Stimulated activated naive B cell treated with anti-CD40 and anti-IgM and Interleukin-4, amounts not matched to agents 10 μg/mL and 1 μg/mL and 100 μg/mL, for 72 hours (primary cell): ENCODE results near the gene COL9A3.
"Not testable (repeated sequence)": the region's sequence is repeated elsewhere in the genome, so short reads cannot be mapped to it uniquely, and the experiment has no call there.

Experiments used
- ATAC-seq, 2 donors: fragments of 150-1000 bp; cut with Tn5 transposase; replicated peaks; 2 replicates each; pipeline ENCODE4 v1.10.0; 2021; ENCODE audit warnings: moderate library complexity in 1 of 2
- DNase-seq: peaks from one replicate; pipeline ENCODE4 v3.0.0; 2021
- H3K27ac Mint-ChIP-seq: one replicate; pipeline ENCODE4 v1.8.0; 2022; ENCODE audit warnings: mild to moderate bottlenecking, mixed read lengths
- H3K27me3 Mint-ChIP-seq, 2 donors: one replicate each; pipeline ENCODE4 v1.8.0; 2022; ENCODE audit warnings: mixed read lengths in 2 of 2
- H3K36me3 Mint-ChIP-seq, 2 donors: one replicate each; pipeline ENCODE4 v1.8.0; 2022; ENCODE audit warnings: mixed read lengths in 2 of 2, mild to moderate bottlenecking in 1 of 2
- H3K4me1 Mint-ChIP-seq, 2 donors: one replicate each; pipeline ENCODE4 v1.8.0; 2022; ENCODE audit warnings: mixed read lengths in 2 of 2, mild to moderate bottlenecking in 1 of 2
- H3K4me3 Mint-ChIP-seq, 2 donors: one replicate each; pipeline ENCODE4 v1.8.0; 2022; ENCODE audit warnings: mild to moderate bottlenecking in 2 of 2, mixed read lengths in 2 of 2, moderate library complexity in 1 of 2
- H3K9me3 Mint-ChIP-seq, 2 donors: one replicate each; pipeline ENCODE4 v1.8.0; 2022; ENCODE audit warnings: mixed read lengths in 2 of 2, mild to moderate bottlenecking in 1 of 2

COL9A3 gene

DNA sequence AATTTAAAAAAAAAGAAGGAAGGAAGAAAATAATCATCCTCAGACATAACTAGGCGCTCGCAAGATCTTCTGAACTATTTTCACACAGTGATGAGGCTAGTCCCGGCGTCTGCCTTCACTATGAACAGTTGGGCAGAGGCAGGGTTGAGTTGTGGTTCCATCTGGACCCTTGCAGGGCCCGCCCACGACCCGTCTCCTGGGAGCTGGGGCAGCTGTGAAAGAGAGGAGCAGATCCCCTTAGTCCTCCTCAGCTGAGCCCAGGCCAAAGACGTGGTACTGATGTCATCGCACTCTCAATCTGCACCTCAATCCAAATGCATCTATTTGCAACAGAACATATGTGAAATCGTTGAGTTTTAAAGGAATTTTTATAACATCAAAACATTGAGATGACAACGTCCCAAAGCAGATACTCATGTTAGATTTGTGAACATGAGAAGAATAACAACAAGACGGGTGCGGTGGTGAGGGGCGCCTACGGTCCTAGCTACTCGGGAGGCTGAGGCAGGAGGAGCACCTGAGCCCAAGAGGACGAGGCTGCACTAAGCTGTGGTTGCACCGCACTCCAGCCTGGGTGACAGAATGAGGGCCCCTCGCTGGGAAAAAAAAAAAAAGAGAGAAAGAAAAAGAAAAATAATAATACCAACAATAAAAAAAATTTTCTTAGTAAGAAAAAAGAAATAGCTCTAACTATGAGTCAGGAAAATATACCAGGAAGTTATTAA is 29.5 kb downstream of the COL9A3 start:
- ATAC-seq (no peak), DNase-seq (no peak)
- Mint-ChIP-seq H3K9me3 (no peaks in the 10 kb centered on the region), H3K36me3 (peaks cover 11 to 40% of the 10 kb centered on the region in 2 donors), H3K27ac (peak overlapping the region; percentile 6), H3K27me3 (no peaks in the 10 kb centered on the region), H3K4me3 (no peak overlapping the region), H3K4me1 (peaks cover 2 to 5% of the 10 kb centered on the region in 2 donors)

DNA sequence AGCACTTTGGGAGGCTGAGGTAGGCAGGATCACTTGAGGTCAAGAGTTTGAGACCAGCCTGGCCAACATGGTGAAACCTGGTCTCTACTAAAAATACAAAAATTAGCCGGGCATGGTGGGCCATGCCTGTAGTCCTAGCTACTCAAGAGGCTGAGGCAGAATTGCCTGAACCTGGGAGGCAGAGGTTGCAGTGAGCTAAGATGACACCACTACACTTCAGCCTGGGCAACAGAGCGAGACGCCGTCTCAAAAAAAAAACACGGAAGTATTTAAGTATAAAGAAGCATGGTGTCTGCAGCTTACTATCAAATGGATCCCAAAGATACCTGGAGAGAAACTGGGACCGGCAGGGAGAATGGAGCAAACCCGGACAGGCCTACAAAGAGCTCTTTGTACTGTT is 32.1 kb downstream of the COL9A3 start:
- H3K4me3 Mint-ChIP-seq, H3K9me3 Mint-ChIP-seq, H3K27ac Mint-ChIP-seq, ATAC-seq, DNase-seq, H3K4me1 Mint-ChIP-seq, H3K27me3 Mint-ChIP-seq: not testable (repeated sequence)
- H3K36me3 Mint-ChIP-seq: peaks cover 18 to 52% of the 10 kb centered on the region in 2 donors

DNA sequence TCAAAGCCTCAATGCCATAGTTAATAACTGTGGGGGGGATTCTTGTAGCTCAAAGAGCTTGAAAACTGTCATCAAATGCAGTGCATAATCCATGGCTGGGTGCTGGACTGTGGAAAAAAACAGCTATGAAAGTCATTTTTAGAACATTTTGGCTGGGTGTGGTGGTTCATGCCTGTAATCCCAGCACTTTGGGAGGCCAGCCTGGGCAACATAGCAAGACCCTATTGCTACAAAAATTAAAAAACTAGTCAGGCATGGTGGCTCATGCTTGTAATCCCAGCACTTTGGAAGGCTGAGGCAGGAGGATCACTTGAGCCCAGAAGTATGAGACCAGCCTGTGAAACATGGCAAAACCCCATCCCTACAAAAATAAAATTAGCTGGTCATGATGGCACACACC is 32.6 kb downstream of the COL9A3 start:
- Mint-ChIP-seq H3K9me3 (no peaks in the 10 kb centered on the region), H3K4me1 (peaks cover 2 to 5% of the 10 kb centered on the region in 2 donors), H3K36me3 (peaks cover 17 to 54% of the 10 kb centered on the region in 2 donors), H3K4me3 (no peak overlapping the region), H3K27ac (no peak overlapping the region), H3K27me3 (no peaks in the 10 kb centered on the region)
- ATAC-seq: no peak
- no peak for DNase-seq

DNA sequence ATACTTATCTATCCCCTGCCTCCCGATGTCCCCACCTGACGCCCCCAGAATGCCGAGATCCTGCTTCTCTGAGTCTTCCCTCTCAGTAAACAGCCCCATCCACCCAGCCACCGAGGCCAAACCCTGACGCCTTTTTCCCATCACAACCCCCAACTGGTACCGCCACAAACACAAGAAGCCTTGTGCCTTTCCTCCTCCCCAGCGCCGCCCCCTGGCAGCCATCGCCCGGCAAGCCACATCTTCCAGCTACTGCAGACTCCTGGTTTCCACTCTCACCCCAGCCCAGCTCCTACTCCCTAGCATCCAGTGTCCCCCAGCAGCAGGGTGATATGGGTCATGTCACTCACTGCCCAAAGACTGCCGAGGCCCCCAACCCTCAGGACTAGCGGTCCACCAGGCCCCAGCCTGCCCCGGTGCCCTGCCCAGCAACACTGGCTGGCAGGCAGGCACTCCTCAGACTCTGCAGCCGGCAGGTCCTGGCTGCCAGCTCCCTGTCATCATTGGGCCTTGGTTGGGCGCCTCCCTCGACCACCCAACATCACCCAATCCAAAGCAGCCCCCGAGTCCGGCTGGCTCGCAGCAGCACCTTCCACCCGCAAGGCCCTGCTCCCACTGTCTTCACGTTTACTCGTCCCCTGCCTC is 33.6 kb downstream of the COL9A3 start:
- no peak for DNase-seq
- Mint-ChIP-seq H3K4me3 (no peak overlapping the region), H3K36me3 (peaks cover 20 to 51% of the 10 kb centered on the region in 2 donors), H3K4me1 (peaks cover 2 to 5% of the 10 kb centered on the region in 2 donors), H3K27me3 (no peaks in the 10 kb centered on the region), H3K9me3 (no peaks in the 10 kb centered on the region), H3K27ac (no peak overlapping the region)
- ATAC-seq: no peak

DNA sequence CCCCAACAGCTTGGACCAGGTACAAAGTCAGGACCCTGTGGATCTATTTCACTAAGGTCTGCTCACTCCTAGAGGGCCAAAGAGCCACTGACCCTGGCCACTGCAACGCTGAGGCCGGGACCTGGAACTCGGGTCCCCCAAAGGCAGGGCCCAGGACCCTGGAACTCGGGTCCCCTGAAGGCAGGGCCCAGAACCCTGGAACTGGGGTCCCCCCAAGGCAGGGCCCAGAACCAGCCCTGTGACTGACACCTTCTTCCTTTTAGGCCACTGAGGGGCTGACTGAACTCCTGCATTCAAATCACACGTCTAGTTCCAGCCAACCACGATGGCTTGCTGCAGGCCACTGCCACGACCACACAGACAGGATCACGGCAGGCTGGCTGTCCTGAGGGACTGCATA is 35.3 kb downstream of the COL9A3 start:
- H3K9me3 Mint-ChIP-seq: no peaks in the 10 kb centered on the region
- H3K27ac Mint-ChIP-seq: no peak overlapping the region
- H3K4me1 Mint-ChIP-seq: peaks cover 4 to 8% of the 10 kb centered on the region in 2 donors
- no peaks in the 10 kb centered on the region for H3K27me3 Mint-ChIP-seq
- peaks cover 25 to 46% of the 10 kb centered on the region in 2 donors for H3K36me3 Mint-ChIP-seq
- H3K4me3 Mint-ChIP-seq: no peak overlapping the region
- DNase-seq (no peak), ATAC-seq (no peak)

DNA sequence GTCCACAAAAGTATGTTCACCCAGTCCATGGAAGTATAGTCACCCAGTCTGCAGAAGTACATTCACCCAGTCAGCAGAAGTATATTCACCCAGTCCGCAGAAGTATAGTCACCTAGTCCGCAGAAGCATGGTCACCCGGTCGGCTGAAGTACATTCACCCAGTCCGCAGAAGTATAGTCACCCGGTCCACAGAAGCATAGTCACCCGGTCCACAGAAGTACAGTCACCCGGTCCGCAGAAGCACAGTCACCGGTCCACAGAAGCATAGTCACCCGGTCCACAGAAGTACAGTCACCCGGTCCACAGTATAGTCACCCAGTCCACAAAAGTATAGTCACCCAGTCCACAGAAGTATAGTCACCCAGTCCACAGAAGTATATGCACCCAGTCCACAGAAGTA is 36.0 kb downstream of the COL9A3 start:
- Mint-ChIP-seq H3K9me3 (no peaks in the 10 kb centered on the region), H3K36me3 (peaks cover 26 to 47% of the 10 kb centered on the region in 2 donors), H3K27me3 (no peaks in the 10 kb centered on the region), H3K4me3 (no peak overlapping the region), H3K27ac (no peak overlapping the region), H3K4me1 (peaks cover 3 to 12% of the 10 kb centered on the region in 2 donors)
- ATAC-seq (no peak), DNase-seq (no peak)

DNA sequence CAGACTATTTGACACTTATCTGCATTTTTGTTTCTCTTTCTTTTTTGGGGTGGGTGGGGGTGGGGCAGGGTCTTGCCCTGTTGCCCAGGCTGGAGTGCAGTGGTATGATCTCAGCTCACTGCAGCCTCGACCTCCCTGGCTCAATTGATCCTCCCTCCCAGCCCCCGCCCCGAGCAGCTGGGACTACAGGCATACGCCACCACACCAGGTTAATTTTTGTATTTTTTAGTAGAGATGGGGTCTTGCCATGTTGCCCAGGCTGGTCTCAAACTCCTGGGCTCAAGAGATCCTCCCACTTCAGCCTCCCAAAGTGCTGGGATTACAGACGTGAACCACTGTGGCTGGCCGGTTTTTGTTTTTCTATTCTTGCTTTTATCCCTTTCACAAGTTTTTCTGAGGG is 36.5 kb downstream of the COL9A3 start:
- H3K27me3 Mint-ChIP-seq, ATAC-seq, H3K9me3 Mint-ChIP-seq, H3K27ac Mint-ChIP-seq, H3K4me3 Mint-ChIP-seq, DNase-seq: not testable (repeated sequence)
- Mint-ChIP-seq H3K36me3 (peaks cover 28 to 48% of the 10 kb centered on the region in 2 donors), H3K4me1 (peaks cover 5 to 17% of the 10 kb centered on the region in 2 donors)

DNA sequence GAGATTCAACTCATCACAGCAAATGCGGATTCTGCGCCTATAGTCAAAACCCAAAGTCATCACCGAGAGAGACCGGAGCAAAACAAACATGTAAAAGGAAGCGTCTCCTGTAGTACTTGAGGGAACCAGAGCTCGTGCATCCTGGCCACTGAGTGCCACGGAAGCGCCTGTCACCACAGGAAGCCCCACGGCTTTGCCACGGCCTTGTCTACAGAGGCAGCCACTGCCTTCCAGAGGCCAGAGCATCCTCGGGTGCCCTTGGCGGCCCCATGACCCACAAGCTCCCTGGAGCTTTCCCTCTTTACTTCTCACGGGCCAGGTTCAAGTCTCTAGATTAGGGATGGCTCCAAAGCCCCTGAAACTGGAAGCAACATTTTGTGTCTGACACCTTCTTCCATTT is 37.3 kb downstream of the COL9A3 start:
- Mint-ChIP-seq H3K4me3 (no peak overlapping the region), H3K36me3 (peaks cover 28 to 49% of the 10 kb centered on the region in 2 donors)
- ATAC-seq: no peak

DNA sequence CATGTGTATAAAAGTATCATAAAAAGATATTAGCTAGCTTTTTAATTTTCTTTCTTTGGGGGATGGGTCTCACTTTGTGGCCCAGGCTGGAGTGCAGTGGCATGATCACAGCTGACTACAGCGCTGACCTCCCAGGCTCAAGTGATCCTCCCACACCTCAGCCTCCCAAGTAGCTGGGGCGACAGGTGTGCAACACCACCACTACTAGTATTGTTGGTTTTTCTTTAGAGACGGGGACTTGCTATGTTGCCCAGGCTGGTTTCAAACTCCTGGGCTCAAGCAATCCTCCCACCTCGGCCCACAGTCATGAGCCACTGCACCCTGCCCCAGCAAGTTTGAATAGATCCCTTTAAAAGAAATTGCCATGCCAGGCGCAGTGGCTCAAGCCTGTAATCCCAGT is 38.3 kb downstream of the COL9A3 start:
- Mint-ChIP-seq H3K9me3 (no peaks in the 10 kb centered on the region), H3K27me3 (no peaks in the 10 kb centered on the region), H3K4me3 (no peak overlapping the region), H3K4me1 (peaks cover 11 to 26% of the 10 kb centered on the region in 2 donors), H3K27ac (no peak overlapping the region), H3K36me3 (peaks cover 28 to 46% of the 10 kb centered on the region in 2 donors)
- DNase-seq (no peak), ATAC-seq (no peak)

More for the DNA sequence above, 37.3 kb downstream of the COL9A3 start:
- no peak for DNase-seq
- no peaks in the 10 kb centered on the region for H3K9me3 Mint-ChIP-seq
- H3K27me3 Mint-ChIP-seq: no peaks in the 10 kb centered on the region
- no peak overlapping the region for H3K27ac Mint-ChIP-seq
- H3K4me1 Mint-ChIP-seq: peaks cover 8 to 19% of the 10 kb centered on the region in 2 donors

DNA sequence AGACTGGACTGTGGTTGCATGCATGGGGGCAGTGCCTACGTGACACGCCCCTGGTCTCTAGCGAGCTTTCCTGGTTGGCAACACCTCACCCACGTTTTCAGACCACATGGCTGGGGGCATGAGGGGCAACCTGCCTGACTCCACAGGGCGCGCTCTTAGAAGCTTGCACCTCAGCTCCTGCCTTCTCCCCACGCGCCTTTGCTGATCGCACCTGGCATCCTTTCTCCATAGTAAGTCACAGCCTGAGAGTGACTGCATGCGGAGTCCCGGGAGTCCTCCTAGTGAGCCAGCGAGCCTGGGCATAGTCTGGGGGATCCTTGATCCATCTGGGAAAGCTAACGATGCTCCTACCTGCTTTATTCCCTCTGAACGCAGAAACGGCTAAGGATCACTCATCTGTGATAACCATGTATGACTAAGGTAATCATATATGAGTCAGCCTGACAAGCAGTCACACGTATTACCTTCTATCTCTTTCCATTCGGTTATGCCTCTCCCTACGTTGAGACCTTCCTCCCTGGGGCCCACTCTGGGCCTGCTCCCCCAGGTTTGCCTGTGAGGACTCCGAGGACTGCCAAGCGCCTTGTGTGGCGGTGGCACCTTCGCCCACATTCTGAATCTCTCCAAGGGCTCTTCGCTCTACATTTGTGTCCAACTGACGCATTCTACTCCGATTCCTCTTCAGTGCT is 40.2 kb downstream of the COL9A3 start:
- peaks cover 27 to 37% of the 10 kb centered on the region in 2 donors for H3K36me3 Mint-ChIP-seq
- H3K27me3 Mint-ChIP-seq: no peaks in the 10 kb centered on the region
- DNase-seq: no peak
- H3K27ac Mint-ChIP-seq: no peak overlapping the region
- peaks cover 2 to 3% of the 10 kb centered on the region in 2 donors for H3K9me3 Mint-ChIP-seq
- H3K4me3 Mint-ChIP-seq: no peak overlapping the region
- H3K4me1 Mint-ChIP-seq: peaks cover 17 to 29% of the 10 kb centered on the region in 2 donors
- no peak for ATAC-seq

DNA sequence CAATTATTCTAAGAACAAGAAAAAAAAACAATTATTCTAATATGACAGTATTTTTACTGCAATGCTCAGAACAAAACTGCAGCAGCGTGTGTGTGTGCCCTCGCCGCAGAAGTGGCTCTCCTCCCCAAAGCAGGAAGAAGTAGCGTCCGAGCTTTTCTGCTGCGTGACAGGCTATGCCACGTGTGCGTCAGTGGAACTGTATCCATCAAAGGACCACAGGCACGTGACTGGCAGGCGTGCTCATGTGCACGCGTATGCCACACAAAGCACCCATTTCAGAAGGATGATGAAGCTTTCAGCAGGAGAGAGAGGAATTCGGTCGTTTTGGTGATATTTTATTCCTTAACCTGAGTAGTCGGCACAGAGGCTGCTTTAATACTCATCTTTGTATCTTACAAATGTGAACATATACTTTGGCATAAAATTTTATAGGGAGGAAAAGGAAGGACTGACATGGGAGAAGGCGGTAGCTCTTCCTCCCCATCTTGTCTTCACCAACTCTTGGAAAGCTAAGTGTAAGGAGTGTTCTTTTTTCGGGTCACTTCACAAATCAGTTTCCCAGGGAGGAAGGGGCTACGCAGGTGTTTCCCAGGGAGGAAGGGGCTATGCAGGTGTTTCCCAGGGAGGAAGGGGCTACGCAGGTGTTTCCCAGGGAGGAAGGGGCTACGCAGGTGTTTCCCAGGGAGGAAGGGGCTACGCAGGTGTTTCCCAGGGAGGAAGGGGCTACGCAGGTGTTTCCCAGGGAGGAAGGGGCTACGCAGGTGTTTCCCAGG is 41.4 kb downstream of the COL9A3 start:
- ATAC-seq (no peak), DNase-seq (no peak)
- Mint-ChIP-seq H3K4me1 (peaks cover 20 to 32% of the 10 kb centered on the region in 2 donors), H3K27me3 (no peaks in the 10 kb centered on the region), H3K36me3 (peaks cover 20 to 31% of the 10 kb centered on the region in 2 donors), H3K27ac (no peak overlapping the region), H3K4me3 (no peak overlapping the region), H3K9me3 (peaks cover 4 to 7% of the 10 kb centered on the region in 2 donors)

DNA sequence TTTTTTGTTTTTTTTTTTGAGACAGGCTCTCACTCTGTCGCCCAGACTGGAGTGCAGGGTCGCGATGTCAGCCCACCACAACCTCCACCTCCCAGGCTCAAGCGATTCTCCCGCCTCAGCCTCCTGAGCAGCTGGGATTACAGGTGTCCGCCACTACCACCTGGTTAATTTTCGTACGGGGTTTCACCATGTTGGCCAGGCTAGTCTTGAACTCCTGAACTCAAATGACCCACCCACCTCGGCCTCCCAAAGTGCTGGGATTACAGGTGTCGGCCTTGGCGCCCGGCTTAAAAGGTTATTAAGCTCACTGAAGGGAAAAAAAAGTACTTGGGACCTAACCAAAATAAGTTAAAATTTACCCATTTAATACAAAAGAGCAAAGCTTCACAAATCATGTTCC is 42.9 kb downstream of the COL9A3 start:
- H3K27me3 Mint-ChIP-seq: no peaks in the 10 kb centered on the region
- H3K36me3 Mint-ChIP-seq: peaks cover 18 to 19% of the 10 kb centered on the region in 2 donors
- H3K9me3 Mint-ChIP-seq: peaks cover 4 to 7% of the 10 kb centered on the region in 2 donors
- ATAC-seq: no peak
- no peak for DNase-seq
- peaks cover 20 to 32% of the 10 kb centered on the region in 2 donors for H3K4me1 Mint-ChIP-seq
- no peak overlapping the region for H3K27ac Mint-ChIP-seq
- peak overlapping the region; percentile 50 to 76 for H3K4me3 Mint-ChIP-seq

DNA sequence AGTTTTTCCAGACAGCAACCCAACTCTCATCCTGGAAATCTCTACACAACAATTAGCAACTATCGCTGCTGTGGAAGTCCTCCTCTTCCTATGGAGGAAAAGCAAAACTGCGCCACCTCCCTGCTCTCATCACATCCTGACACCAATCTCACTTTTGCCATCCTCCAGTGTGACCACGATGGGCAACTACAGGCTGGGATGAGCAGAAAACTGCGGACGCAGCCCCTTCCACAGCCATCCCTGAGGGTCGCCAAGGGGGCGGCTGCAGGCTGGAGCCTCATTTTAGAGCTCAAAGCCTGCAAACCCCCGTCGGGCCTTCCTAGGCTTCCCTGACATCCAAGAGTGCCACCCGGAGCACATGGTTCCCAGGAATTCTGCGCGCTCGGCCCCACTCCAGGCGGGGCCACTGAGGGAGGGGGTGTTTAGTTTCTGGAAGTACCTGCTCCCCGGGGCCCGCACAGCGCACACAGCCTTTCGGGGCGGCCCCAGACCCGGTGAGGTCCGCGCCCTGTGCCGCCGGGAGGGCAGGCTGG is 43.6 kb downstream of the COL9A3 start:
- Mint-ChIP-seq H3K4me3 (peak overlapping the region; percentile 60 to 76), H3K9me3 (peaks cover 4 to 7% of the 10 kb centered on the region in 2 donors), H3K27ac (peak overlapping the region; percentile 1), H3K36me3 (peaks cover 17 to 18% of the 10 kb centered on the region in 2 donors), H3K27me3 (no peaks in the 10 kb centered on the region), H3K4me1 (peaks cover 20 to 32% of the 10 kb centered on the region in 2 donors)
- DNase-seq: no peak
- ATAC-seq: no peak
